HepG2 (cell line): Measurements from ENCODE around the gene OPA3. TPM values are rescaled to one million over a fixed set of nuclear protein-coding genes. Genes with fewer than 3 reads are reported as not detected.

Experiments
- ATF7-NPFF ChIP-seq: sonication (generic); formaldehyde crosslinking; IDR thresholded peaks from 2 replicates; pipeline ENCODE4 v1.8.1; 2023; ENCODE audit warnings: mild to moderate bottlenecking, low read depth, missing genetic modification reagents, moderate library complexity
- CBX1 ChIP-seq: IDR thresholded peaks from one replicate; pipeline ENCODE4 v1.6.1; 2016; ENCODE audit warnings: antibody characterized with exemption, low read depth
- CEBPG ChIP-seq: IDR thresholded peaks from 2 replicates; pipeline ENCODE4 v1.6.1; 2016
- IRX3 ChIP-seq: sonication (generic); formaldehyde crosslinking; IDR thresholded peaks from 2 replicates; pipeline ENCODE4 v1.8.1; 2023; ENCODE audit warnings: mild to moderate bottlenecking, low read depth, missing genetic modification reagents, borderline replicate concordance
- JDP2 ChIP-seq: sonication (generic); formaldehyde crosslinking; IDR thresholded peaks from 2 replicates; pipeline ENCODE4 v1.8.1; 2022; ENCODE audit warnings: missing genetic modification reagents, borderline replicate concordance
- KDM5B ChIP-seq: sonication (generic); formaldehyde crosslinking; IDR thresholded peaks from 2 replicates; pipeline ENCODE4 v1.4.0; 2020; ENCODE audit warnings: missing genetic modification reagents, mild to moderate bottlenecking, borderline replicate concordance
- MTF2 ChIP-seq: sonication (generic); formaldehyde crosslinking; IDR thresholded peaks from 2 replicates; pipeline ENCODE4 v1.5.0; 2020; ENCODE audit warnings: missing genetic modification reagents, borderline replicate concordance
- NFRKB ChIP-seq: fragments of 450-650 bp; IDR thresholded peaks from 2 replicates; pipeline ENCODE4 v1.6.1; 2017
- PAXIP1 ChIP-seq: sonication (generic); formaldehyde crosslinking; conservative IDR thresholded peaks from 2 replicates; pipeline ENCODE4 v1.4.0; 2020; ENCODE audit warnings: mild to moderate bottlenecking, missing genetic modification reagents, moderate library complexity
- PTBP1 ChIP-seq: fragments of 200-400 bp; formaldehyde crosslinking; IDR thresholded peaks from 2 replicates; pipeline ENCODE4 v1.6.1; 2018; ENCODE audit warnings: low read length, low read depth; ENCODE audit not compliant: poor library complexity, severe bottlenecking
- SETDB1 ChIP-seq: sonication (generic); formaldehyde crosslinking; IDR thresholded peaks from 2 replicates; pipeline ENCODE4 v1.5.1; 2020; ENCODE audit warnings: missing genetic modification reagents, mild to moderate bottlenecking, borderline replicate concordance
- TRIM24 ChIP-seq: sonication (generic); formaldehyde crosslinking; IDR thresholded peaks from 2 replicates; pipeline ENCODE4 v1.8.0; 2022; ENCODE audit warnings: mild to moderate bottlenecking, missing genetic modification reagents
- U2AF1 ChIP-seq: fragments of 200-400 bp; formaldehyde crosslinking; optimal IDR thresholded peaks from 2 replicates; pipeline ENCODE3; 2017; ENCODE audit warnings: mild to moderate bottlenecking, low read depth, low read length
- ZBTB7B ChIP-seq: sonication (generic); formaldehyde crosslinking; IDR thresholded peaks from 2 replicates; pipeline ENCODE4 v1.4.0; 2020; ENCODE audit warnings: missing genetic modification reagents
- ZC3H13 ChIP-seq: sonication (generic); formaldehyde crosslinking; IDR thresholded peaks from 2 replicates; pipeline ENCODE4 v1.8.1; 2023; ENCODE audit warnings: mild to moderate bottlenecking, missing genetic modification reagents, moderate library complexity
- ZFP36 ChIP-seq: fragments of 150-350 bp; IDR thresholded peaks from 2 replicates; pipeline ENCODE4 v1.6.1; 2018; ENCODE audit warnings: borderline replicate concordance, low read length, low read depth; ENCODE audit not compliant: partially characterized antibody
- ZNF30 ChIP-seq: sonication (generic); formaldehyde crosslinking; IDR thresholded peaks from 2 replicates; pipeline ENCODE4 v1.5.0; 2020; ENCODE audit warnings: mild to moderate bottlenecking, missing genetic modification reagents
- ZNF382 ChIP-seq: sonication (generic); formaldehyde crosslinking; IDR thresholded peaks from 2 replicates; pipeline ENCODE4 v1.5.0; 2020; ENCODE audit warnings: missing genetic modification reagents, mild to moderate bottlenecking, borderline replicate concordance
- ZNF598 ChIP-seq: sonication (generic); formaldehyde crosslinking; IDR thresholded peaks from 2 replicates; pipeline ENCODE4 v1.5.1; 2020; ENCODE audit warnings: mild to moderate bottlenecking, missing genetic modification reagents, borderline replicate concordance
- ZNF800 ChIP-seq: sonication (generic); formaldehyde crosslinking; IDR thresholded peaks from 2 replicates; pipeline ENCODE4 v1.4.0; 2020; ENCODE audit warnings: missing genetic modification reagents
- polyA plus RNA-seq, 8 experiments: library from polyadenylated mRNA; depleted of rRNA in 3 of 8; stranded (reverse) in 7 of 8; unstranded in 1 of 8; fragments of >200 nt; fragmentation: Illumina TruSeq in 4 of 8; extraction: Trizol in 4 of 8; gene quantifications; 2 replicates each; pipeline versions ENCODE4 v1.2.1 to v1.2.3, GENCODE V29; 2011 to 2016; ENCODE audit warnings: low read depth in 4 of 8, missing spikeins in 1 of 8, mixed read lengths in 1 of 8; ENCODE audit not compliant: insufficient read depth in 1 of 8
- total RNA-seq, 5 experiments: library from RNA; depleted of rRNA; stranded (reverse); fragments of >200 nt; fragmentation: Illumina TruSeq; extraction: Trizol; gene quantifications; 2 replicates each; pipeline ENCODE4 v1.2.3, GENCODE V29; 2016; ENCODE audit warnings: low read depth in 1 of 5

Gene OPA3
- total and polyA plus RNA-seq, 2 of the 13 experiments (the other 11 are each of a cell fraction or from before 2014, with no cell fraction given): 8.3 to 17.7 TPM

GRCh38 chr19:45607071-45608029 lies 22.7 kb upstream of the OPA3 start (continued):
- TF ChIP-seq ZFP36: no peak
- no peak for TF ChIP-seq CEBPG (CRISPR knock-in tag)
- TF ChIP-seq ATF7-NPFF (CRISPR knock-in tag): no peak
- TF ChIP-seq U2AF1: no peak
- TF ChIP-seq JDP2 (CRISPR knock-in tag): no peak
- no peak for TF ChIP-seq TRIM24 (CRISPR knock-in tag)
- TF ChIP-seq ZNF800: no peak
- TF ChIP-seq ZC3H13 (CRISPR knock-in tag): no peak
- TF ChIP-seq ZNF382 (CRISPR knock-in tag): no peak
- no peak for TF ChIP-seq ZNF30 (CRISPR knock-in tag)
- TF ChIP-seq ZBTB7B: no peak; the same call in 1 of the 2 replicates
- TF ChIP-seq PAXIP1 (CRISPR knock-in tag): no peak
- TF ChIP-seq CBX1: no peak
- no peak for TF ChIP-seq IRX3 (CRISPR knock-in tag)
- no peak for TF ChIP-seq MTF2 (CRISPR knock-in tag)
- TF ChIP-seq SETDB1 (CRISPR knock-in tag): no peak
- TF ChIP-seq PTBP1: no peak
- TF ChIP-seq KDM5B (CRISPR knock-in tag): no peak
- no peak for TF ChIP-seq NFRKB
- no peak for TF ChIP-seq ZNF598 (CRISPR knock-in tag)
